WTC11 (cell line): ENCODE results near the gene KLK1. TPM values are rescaled to one million over a fixed set of nuclear protein-coding genes. Genes with fewer than 3 reads are reported as not detected.

Source experiments
- ATAC-seq: fragments of 200-7000 bp; cut with Tn5 transposase; 2 replicates; pipeline ENCODE4 v1.10.0; 2021; ENCODE audit warnings: mild to moderate bottlenecking, moderate library complexity
- CTCF ChIA-PET: fragments of 300-600 bp; sonication (Branson Sonifier 250); formaldehyde crosslinking; loops from one replicate; lab custom pipeline; 2021; ENCODE audit warnings: antibody characterized with exemption; lab: Charles Lee
- POLR2A ChIA-PET: fragments of 350-600 bp; sonication (Branson Sonifier 250); formaldehyde crosslinking; loops from one replicate; lab custom pipeline; 2021; ENCODE audit warnings: antibody characterized with exemption; lab: Charles Lee
- DNase-seq: peaks from one replicate; pipeline ENCODE4 v3.0.0; 2021; ENCODE audit warnings: low spot score
- H3K27ac Mint-ChIP-seq: 2 replicates; pipeline ENCODE4 v1.8.0; 2021; ENCODE audit warnings: mixed read lengths
- H3K27me3 Mint-ChIP-seq: 2 replicates; pipeline ENCODE4 v1.8.0; 2021; ENCODE audit warnings: low read depth, mild to moderate bottlenecking, moderate library complexity, mixed read lengths
- H3K36me3 Mint-ChIP-seq: 2 replicates; pipeline ENCODE4 v1.8.0; 2021; ENCODE audit warnings: mixed read lengths
- H3K4me1 Mint-ChIP-seq: 2 replicates; pipeline ENCODE4 v1.8.0; 2022; ENCODE audit warnings: mixed read lengths
- H3K4me3 Mint-ChIP-seq: 2 replicates; pipeline ENCODE4 v1.8.0; 2021; ENCODE audit warnings: mild to moderate bottlenecking, moderate library complexity, mixed read lengths
- H3K9me3 Mint-ChIP-seq: 2 replicates; pipeline ENCODE4 v1.8.0; 2021; ENCODE audit warnings: mixed read lengths
- ATF2 ChIP-seq: sonication (generic); formaldehyde crosslinking; IDR thresholded peaks from 2 replicates; pipeline ENCODE4 v1.8.1; 2022; ENCODE audit warnings: low read depth, missing genetic modification reagents, borderline replicate concordance
- KAT7 ChIP-seq: sonication (generic); formaldehyde crosslinking; IDR thresholded peaks from 2 replicates; pipeline ENCODE4 v1.8.1; 2023; ENCODE audit warnings: missing genetic modification reagents, mild to moderate bottlenecking, borderline replicate concordance
- MLX ChIP-seq: sonication (generic); formaldehyde crosslinking; IDR thresholded peaks from 2 replicates; pipeline ENCODE4 v1.8.1; 2023; ENCODE audit warnings: mild to moderate bottlenecking, missing genetic modification reagents, moderate library complexity
- MYBL2 ChIP-seq: sonication (generic); formaldehyde crosslinking; IDR thresholded peaks from 2 replicates; pipeline ENCODE4 v1.8.1; 2023; ENCODE audit warnings: mild to moderate bottlenecking, moderate library complexity, missing genetic modification reagents
- SMAD4 ChIP-seq: sonication (generic); formaldehyde crosslinking; IDR thresholded peaks from 2 replicates; pipeline ENCODE4 v1.8.0; 2022; ENCODE audit warnings: mild to moderate bottlenecking, missing genetic modification reagents
- TP53 ChIP-seq: sonication (generic); formaldehyde crosslinking; IDR thresholded peaks from 2 replicates; pipeline ENCODE4 v1.8.1; 2023; ENCODE audit warnings: mild to moderate bottlenecking, missing genetic modification reagents
- ZNF219 ChIP-seq: sonication (generic); formaldehyde crosslinking; IDR thresholded peaks from 2 replicates; pipeline ENCODE4 v1.8.0; 2023; ENCODE audit warnings: missing genetic modification reagents, mild to moderate bottlenecking, borderline replicate concordance
- ZNF671 ChIP-seq: fragments of 250-450 bp; sonication (Bioruptor Pico); IDR thresholded peaks from 2 replicates; pipeline ENCODE4 v1.8.0; 2021; ENCODE audit warnings: mild to moderate bottlenecking
- total RNA-seq: library from RNA; stranded (reverse); gene quantifications from 3 replicates; pipeline ENCODE4 v1.2.3, GENCODE V29; 2021
- TF ChIP-seq, protein P1 (sequence below): sonication (generic); formaldehyde crosslinking; IDR thresholded peaks from 2 replicates; pipeline ENCODE4 v1.8.1; 2023; ENCODE audit warnings: mild to moderate bottlenecking, missing genetic modification reagents
- TF ChIP-seq, protein P2 (sequence below): sonication (generic); formaldehyde crosslinking; IDR thresholded peaks from 2 replicates; pipeline ENCODE4 v1.8.0; 2023; ENCODE audit warnings: mild to moderate bottlenecking, missing genetic modification reagents
- TF ChIP-seq, protein P3 (sequence below): sonication (generic); formaldehyde crosslinking; IDR thresholded peaks from 2 replicates; pipeline ENCODE4 v1.8.1; 2023; ENCODE audit warnings: mild to moderate bottlenecking, missing genetic modification reagents, moderate library complexity
- TF ChIP-seq, protein P4 (sequence below): sonication (generic); formaldehyde crosslinking; IDR thresholded peaks from 2 replicates; pipeline ENCODE4 v1.8.1; 2023; ENCODE audit warnings: mild to moderate bottlenecking, missing genetic modification reagents, borderline replicate concordance
- TF ChIP-seq, protein P5 (sequence below): sonication (generic); formaldehyde crosslinking; conservative IDR thresholded peaks from 2 replicates; pipeline ENCODE4 v1.8.1; 2022; ENCODE audit warnings: mild to moderate bottlenecking, missing genetic modification reagents
- TF ChIP-seq, protein P6 (sequence below): sonication (generic); formaldehyde crosslinking; IDR thresholded peaks from 2 replicates; pipeline ENCODE4 v1.8.0; 2022; ENCODE audit warnings: mild to moderate bottlenecking, missing genetic modification reagents

KLK1 gene
- total RNA-seq, 1 experiment from 2014 or later: 3.9 TPM

GRCh38 chr19:50803633-50804419 lies 19.8 kb downstream of the KLK1 start (continued):
- TF ChIP-seq, protein P1, sequence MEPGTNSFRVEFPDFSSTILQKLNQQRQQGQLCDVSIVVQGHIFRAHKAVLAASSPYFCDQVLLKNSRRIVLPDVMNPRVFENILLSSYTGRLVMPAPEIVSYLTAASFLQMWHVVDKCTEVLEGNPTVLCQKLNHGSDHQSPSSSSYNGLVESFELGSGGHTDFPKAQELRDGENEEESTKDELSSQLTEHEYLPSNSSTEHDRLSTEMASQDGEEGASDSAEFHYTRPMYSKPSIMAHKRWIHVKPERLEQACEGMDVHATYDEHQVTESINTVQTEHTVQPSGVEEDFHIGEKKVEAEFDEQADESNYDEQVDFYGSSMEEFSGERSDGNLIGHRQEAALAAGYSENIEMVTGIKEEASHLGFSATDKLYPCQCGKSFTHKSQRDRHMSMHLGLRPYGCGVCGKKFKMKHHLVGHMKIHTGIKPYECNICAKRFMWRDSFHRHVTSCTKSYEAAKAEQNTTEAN (CRISPR knock-in tag): 0 out of 2 replicates have a peak, but pooled peaks have one; percentile 36
- TF ChIP-seq, protein P2, sequence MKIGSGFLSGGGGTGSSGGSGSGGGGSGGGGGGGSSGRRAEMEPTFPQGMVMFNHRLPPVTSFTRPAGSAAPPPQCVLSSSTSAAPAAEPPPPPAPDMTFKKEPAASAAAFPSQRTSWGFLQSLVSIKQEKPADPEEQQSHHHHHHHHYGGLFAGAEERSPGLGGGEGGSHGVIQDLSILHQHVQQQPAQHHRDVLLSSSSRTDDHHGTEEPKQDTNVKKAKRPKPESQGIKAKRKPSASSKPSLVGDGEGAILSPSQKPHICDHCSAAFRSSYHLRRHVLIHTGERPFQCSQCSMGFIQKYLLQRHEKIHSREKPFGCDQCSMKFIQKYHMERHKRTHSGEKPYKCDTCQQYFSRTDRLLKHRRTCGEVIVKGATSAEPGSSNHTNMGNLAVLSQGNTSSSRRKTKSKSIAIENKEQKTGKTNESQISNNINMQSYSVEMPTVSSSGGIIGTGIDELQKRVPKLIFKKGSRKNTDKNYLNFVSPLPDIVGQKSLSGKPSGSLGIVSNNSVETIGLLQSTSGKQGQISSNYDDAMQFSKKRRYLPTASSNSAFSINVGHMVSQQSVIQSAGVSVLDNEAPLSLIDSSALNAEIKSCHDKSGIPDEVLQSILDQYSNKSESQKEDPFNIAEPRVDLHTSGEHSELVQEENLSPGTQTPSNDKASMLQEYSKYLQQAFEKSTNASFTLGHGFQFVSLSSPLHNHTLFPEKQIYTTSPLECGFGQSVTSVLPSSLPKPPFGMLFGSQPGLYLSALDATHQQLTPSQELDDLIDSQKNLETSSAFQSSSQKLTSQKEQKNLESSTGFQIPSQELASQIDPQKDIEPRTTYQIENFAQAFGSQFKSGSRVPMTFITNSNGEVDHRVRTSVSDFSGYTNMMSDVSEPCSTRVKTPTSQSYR (CRISPR knock-in tag): no peak

GRCh38 chr19:50801107-50801506 lies 22.5 kb downstream of the KLK1 start:
- ChIA-PET POLR2A (interaction anchor here (0.6 kb wide), 1 partner anchor 141 kb away, joined by 4 read pairs; no protein-coding TSS in a partner anchor), CTCF (interaction anchor here (1.3 kb wide), 1 partner anchor 121 kb away, joined by 4 read pairs; no protein-coding TSS in a partner anchor)
- Mint-ChIP-seq H3K27ac (peak overlapping the region; percentile 66), H3K36me3 (peaks cover 62% of the 10 kb centered on the region), H3K4me3 (peak overlapping the region; percentile 53), H3K4me1 (peaks cover 25% of the 10 kb centered on the region), H3K9me3 (no peaks in the 10 kb centered on the region), H3K27me3 (no peaks in the 10 kb centered on the region)
- TF ChIP-seq, protein P3, sequence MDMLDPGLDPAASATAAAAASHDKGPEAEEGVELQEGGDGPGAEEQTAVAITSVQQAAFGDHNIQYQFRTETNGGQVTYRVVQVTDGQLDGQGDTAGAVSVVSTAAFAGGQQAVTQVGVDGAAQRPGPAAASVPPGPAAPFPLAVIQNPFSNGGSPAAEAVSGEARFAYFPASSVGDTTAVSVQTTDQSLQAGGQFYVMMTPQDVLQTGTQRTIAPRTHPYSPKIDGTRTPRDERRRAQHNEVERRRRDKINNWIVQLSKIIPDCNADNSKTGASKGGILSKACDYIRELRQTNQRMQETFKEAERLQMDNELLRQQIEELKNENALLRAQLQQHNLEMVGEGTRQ (CRISPR knock-in tag): no peak
- no peak for TF ChIP-seq ZNF671
- TF ChIP-seq SMAD4 (CRISPR knock-in tag): no peak
- no peak for TF ChIP-seq TP53
- no peak for TF ChIP-seq KAT7 (CRISPR knock-in tag)
- no peak for ATAC-seq
- no peak for DNase-seq

DNA sequence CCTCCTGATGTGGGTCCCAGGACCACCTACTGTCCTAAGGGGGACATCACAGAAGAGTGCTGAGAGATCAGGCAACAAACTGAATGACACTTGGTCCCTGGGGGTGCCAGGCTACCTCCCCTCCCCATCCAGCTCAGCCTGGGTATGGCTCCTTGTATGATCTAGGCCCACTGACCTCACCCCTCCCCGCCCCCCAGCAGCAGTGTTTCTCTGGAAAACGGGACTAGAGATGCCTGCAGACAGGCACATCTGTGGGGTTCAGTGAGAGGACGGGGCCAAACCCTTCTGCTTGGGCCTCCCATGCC lies 24.1 kb downstream of the KLK1 start:
- CTCF ChIA-PET: interaction anchor here (0.7 kb wide), 1 partner anchor 75 kb away, joined by 3 read pairs; no protein-coding TSS in a partner anchor
- TF ChIP-seq MLX (CRISPR knock-in tag) (no peak), TP53 (no peak), ATF2 (CRISPR knock-in tag) (no peak), MYBL2 (CRISPR knock-in tag) (no peak), ZNF219 (CRISPR knock-in tag) (no peak)
- TF ChIP-seq, protein P4, sequence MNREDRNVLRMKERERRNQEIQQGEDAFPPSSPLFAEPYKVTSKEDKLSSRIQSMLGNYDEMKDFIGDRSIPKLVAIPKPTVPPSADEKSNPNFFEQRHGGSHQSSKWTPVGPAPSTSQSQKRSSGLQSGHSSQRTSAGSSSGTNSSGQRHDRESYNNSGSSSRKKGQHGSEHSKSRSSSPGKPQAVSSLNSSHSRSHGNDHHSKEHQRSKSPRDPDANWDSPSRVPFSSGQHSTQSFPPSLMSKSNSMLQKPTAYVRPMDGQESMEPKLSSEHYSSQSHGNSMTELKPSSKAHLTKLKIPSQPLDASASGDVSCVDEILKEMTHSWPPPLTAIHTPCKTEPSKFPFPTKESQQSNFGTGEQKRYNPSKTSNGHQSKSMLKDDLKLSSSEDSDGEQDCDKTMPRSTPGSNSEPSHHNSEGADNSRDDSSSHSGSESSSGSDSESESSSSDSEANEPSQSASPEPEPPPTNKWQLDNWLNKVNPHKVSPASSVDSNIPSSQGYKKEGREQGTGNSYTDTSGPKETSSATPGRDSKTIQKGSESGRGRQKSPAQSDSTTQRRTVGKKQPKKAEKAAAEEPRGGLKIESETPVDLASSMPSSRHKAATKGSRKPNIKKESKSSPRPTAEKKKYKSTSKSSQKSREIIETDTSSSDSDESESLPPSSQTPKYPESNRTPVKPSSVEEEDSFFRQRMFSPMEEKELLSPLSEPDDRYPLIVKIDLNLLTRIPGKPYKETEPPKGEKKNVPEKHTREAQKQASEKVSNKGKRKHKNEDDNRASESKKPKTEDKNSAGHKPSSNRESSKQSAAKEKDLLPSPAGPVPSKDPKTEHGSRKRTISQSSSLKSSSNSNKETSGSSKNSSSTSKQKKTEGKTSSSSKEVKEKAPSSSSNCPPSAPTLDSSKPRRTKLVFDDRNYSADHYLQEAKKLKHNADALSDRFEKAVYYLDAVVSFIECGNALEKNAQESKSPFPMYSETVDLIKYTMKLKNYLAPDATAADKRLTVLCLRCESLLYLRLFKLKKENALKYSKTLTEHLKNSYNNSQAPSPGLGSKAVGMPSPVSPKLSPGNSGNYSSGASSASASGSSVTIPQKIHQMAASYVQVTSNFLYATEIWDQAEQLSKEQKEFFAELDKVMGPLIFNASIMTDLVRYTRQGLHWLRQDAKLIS (CRISPR knock-in tag): no peak
- TF ChIP-seq, protein P5, sequence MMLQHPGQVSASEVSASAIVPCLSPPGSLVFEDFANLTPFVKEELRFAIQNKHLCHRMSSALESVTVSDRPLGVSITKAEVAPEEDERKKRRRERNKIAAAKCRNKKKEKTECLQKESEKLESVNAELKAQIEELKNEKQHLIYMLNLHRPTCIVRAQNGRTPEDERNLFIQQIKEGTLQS (CRISPR knock-in tag): no peak
- TF ChIP-seq, protein P6, sequence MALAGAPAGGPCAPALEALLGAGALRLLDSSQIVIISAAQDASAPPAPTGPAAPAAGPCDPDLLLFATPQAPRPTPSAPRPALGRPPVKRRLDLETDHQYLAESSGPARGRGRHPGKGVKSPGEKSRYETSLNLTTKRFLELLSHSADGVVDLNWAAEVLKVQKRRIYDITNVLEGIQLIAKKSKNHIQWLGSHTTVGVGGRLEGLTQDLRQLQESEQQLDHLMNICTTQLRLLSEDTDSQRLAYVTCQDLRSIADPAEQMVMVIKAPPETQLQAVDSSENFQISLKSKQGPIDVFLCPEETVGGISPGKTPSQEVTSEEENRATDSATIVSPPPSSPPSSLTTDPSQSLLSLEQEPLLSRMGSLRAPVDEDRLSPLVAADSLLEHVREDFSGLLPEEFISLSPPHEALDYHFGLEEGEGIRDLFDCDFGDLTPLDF (CRISPR knock-in tag): no peak
- no peak for ATAC-seq
- no peak overlapping the region for H3K27ac Mint-ChIP-seq
- peaks cover 29% of the 10 kb centered on the region for H3K4me1 Mint-ChIP-seq
- no peaks in the 10 kb centered on the region for H3K27me3 Mint-ChIP-seq
- DNase-seq: no peak
- POLR2A ChIA-PET: no interaction called here
- peaks cover 60% of the 10 kb centered on the region for H3K36me3 Mint-ChIP-seq
- no peak overlapping the region for H3K4me3 Mint-ChIP-seq
- H3K9me3 Mint-ChIP-seq: no peaks in the 10 kb centered on the region
